Stimulated activated CD8-positive, alpha-beta memory T cell treated with anti-CD3 and anti-CD28 coated beads, Interleukin-2, amount 100 ng/mL, for 48 hours (primary cell): ENCODE measurements around the gene COPE.
A peak's percentile ranks its signal among the peaks of the same experiment; 100 is the strongest.
"Not testable (repeated sequence)": the region's sequence is repeated elsewhere in the genome, so short reads cannot be mapped to it uniquely, and the experiment has no call there.

ENCODE experiments used
- DNase-seq, 2 donors: peaks; one replicate each; pipeline ENCODE4 v3.0.0-alpha.2; 2020; ENCODE audit warnings: low read depth in 2 of 2

Gene COPE

DNA sequence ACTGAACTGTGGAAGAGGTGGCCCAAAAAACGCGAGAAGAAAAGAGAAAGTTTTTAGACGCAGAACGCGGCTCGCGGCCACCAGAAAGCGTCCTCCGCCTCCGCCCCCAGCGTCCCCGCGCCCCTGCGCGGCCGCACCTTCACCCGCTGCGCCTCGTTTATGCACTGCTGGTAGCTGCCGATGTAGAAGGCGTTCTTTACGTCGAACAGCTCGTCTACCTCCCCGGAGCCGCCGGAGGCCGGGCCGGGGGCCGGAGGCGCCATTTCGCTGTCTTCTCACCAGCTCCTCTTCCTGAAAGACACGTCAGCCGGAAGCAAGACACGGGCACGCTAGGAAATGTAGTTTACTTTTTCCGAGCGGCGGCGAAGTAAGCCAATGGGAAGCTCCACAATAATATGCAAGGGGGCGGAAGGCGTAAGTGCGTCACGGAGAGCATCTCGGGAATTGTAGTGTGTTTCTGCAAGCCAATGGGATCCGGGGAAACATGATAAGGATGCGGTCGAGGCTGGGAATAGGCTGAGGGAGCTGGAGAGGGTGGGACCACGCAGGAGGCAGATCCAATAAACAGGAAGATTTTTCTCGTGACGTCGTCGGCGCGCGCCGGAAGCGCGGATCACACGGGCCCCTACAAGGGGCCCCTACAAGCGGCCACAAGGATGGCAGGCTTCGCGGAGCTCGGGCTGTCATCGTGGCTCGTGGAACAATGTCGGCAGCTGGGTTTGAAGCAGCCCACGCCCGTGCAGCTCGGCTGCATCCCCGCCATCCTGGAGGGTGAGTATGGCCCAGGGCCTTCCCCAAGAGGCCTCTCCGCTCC, at the start of gene COPE, which contains the start of gene DDX49:
TSS of gene COPE (minus strand) at position 302 of the 814 bp plus-strand sequence. CDS start at position 263, 39 bp downstream.
TSS of gene DDX49 (plus strand) at position 630 of the 814 bp plus-strand sequence. CDS start at position 657, 27 bp downstream.
- peak; percentile 90 to 97 for DNase-seq

- no peak for DNase-seq
Measured at GRCh38 chr19:18967358-18968146, 48.4 kb upstream of the COPE start.

DNA sequence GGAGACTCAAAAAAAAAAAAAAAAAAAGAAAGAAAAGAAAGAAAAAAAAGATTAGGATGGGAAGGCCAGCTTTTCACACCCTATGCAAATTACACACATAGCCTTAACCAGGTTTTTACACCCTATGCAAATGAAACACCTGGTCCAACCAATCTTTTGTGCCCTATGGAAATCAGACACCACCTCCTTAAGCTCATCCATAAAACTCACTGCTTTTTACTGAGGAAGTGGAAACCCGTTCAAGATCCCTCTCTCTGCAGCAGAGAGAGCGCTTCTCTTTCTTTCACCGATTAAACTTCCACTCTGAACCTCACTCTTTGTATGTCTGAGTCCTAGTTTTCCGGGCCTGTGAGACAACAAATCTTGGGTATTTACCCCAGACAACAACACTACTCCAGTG, 47.1 kb upstream of the COPE start:
- no peak for DNase-seq

- no peak for DNase-seq
Measured at GRCh38 chr19:18964121-18964520, 44.9 kb upstream of the COPE start.

- DNase-seq, result no peak
Measured at GRCh38 chr19:18961767-18962620, 42.8 kb upstream of the COPE start.

GRCh38 chr19:18960370-18960769, 41.2 kb upstream of the COPE start:
- no peak for DNase-seq

DNA sequence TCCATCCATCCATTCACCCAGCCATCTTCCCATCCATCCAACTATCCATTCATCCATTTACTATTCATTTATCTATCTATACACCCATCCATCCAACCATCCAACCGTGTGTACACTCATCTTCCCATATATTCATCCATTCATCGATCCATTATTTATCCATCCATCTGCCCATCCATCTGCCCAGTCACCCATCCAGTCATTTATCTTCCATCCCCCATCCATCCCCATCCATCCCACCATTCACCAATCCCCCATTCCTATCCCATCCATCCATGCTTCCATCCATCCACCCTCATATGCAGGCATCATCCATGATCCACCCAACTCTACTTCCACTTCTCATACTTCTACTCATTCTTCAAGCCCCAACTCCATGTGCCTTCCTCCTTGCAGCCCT, 35.9 kb upstream of the COPE start:
- no peak for DNase-seq

DNA sequence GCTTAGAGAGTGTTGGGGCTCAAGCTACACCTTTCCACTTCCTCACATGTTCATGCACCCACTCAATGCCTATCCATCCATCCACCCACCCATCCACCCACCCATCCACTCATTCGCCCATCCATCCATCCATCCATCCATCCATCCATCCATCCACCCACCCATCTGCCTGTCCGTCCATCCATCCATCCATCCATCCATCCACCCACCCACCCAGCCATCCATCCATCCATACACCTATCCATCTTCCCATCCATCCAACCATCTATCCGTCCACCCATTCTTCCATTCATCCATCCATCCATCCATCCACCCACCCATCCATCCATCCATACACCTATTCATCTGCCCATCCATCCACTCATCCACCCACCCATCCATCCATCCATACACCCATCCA, 34.9 kb upstream of the COPE start:
- no peak for DNase-seq

DNA sequence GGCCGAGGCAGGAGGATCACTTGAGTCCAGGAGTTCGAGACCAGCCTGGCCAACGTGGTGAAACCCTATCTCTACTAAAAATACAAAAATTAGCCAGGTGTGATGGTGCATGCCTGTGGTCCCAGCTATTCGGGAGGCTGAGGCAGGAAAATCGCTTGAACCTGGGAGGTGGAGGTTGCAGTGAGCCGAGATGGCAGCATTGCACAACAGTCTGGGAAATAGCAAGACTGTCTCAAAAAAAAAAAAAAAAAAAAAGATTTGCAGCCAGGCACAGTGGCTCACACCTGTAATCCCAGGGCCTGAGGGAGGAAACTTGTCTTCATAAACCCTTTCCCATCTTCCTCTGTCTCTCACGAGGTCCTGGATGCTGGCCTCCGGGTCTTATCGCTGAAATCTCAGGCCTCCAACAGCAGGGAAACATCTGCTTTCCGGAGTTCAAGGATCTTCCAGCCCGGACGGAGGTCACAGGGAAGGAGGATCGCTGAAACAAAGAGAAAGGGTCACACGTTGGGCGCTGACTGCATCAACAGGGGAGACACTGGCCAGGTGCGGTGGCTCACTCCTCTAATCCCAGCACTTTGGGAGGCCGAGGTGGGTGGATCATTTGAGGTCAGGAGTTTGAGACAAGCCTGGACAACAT, 33.3 kb upstream of the COPE start:
- DNase-seq, result not testable (repeated sequence)

DNA sequence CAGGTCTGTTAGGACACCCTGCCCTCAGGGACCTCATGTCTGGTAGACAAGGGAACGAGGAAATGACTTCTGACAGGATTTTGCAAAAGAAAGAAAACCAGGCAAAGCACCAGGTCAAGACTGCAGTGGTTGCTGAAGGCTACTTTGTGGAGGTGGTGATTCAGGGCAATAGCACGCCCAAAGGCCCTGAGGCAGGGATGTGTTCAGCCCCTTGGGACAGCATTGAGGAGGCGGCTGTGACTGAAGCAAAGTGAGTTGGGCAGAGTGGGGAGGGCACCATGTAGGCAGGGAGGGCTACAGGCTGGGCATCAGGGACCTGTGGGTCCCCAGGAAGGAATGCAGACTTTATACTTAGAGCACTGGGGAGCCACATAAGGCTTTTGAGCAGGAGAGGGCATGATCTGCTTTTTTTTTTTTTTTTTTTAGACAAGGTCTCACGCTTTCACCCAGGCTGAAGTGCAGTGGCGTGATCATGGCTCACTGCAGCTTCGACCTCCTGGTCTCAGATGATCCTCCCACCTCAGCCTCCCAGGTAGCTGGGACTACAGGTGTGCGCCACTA, 32.6 kb upstream of the COPE start:
- DNase-seq, result no peak

DNA sequence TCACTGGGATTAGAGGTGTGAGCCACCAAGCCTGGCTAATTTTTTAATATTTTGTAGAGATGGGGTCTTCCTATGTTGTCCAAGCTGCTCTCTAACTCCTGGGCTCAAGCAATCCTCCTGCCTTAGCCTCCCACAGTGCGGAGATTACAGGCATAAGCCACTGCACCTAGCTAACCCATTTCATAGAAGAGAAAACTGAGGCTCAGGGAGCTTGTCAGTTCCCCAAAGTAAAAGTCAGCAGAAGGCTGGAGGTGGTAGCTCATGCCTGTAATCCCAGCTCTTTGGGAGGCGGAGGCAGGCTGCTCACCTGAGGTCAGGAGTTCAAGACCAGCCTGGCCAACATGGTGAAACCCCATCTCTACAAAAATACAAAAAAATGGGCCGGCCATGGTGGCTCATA, 30.7 kb upstream of the COPE start:
- no peak for DNase-seq

DNA sequence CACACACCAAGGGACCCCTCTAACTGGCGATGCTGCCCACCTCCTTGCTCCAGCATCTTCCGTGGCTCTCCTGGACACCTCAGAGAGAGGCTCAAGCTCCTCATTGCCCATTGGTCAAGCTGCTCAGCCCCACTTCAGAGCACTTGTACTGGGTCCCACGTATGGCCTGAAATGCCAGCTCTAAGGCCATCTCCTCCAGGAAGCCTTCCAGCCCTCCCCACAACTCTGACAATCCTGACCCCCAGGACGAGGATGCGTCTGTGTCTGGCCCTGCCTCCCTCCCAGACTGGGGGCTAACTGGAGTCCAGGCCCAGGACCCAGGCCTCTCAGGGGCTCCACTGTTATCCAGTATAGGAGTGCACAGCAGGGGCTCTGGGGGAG, 29.8 kb upstream of the COPE start:
- no peak for DNase-seq

GRCh38 chr19:18948075-18948975, 29.1 kb upstream of the COPE start:
- DNase-seq, result no peak

DNA sequence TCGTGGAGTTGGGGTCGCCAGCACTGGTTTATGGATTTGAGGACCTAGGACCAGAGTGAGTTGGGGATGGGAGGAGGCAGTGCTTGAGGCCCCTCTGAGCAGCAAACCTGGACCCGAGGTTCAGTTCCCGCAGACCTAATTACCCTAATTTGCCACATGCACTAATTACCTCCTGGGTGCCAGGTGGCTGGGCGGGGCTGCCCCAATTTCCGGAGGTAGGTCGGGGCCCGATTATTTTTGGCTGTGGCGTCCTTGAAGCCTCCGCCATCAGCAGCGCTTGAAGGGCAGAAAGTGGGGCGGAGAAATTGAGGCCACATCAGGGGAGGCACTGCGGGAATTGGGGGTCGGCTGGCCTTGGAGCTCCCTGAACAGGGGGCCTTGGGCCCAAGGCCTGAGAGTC, 27.7 kb upstream of the COPE start:
- DNase-seq, result no peak

- no peak for DNase-seq
Measured at GRCh38 chr19:18946335-18946734, 27.1 kb upstream of the COPE start.

GRCh38 chr19:18945297-18945696, 26.1 kb upstream of the COPE start:
- no peak for DNase-seq

DNA sequence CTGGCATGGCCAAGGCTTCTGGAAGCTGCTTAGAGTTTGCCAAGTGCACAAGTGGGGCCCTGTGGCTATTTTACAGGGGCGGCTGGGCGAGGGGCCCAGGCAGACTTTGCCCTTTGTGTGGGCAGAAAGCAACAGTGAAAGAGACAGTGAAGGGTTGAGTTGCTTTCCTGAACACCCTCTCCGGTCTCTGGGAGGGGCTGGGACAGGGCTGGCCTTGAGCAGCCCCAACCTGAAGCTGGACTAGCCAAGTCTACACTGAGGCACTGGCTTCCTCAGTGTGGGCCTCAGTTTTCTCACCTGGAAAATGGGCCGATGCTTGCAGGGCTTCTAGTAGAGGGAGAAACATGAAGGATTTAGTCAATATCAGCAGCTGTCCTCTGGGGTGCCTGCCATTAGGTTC, 24.3 kb upstream of the COPE start:
- DNase-seq, result no peak

GRCh38 chr19:18942692-18943091, 23.5 kb upstream of the COPE start:
- DNase-seq, result no peak

- DNase-seq, result no peak
Measured at GRCh38 chr19:18941628-18942354, 22.6 kb upstream of the COPE start.
